Mesothelial cell of epicardium (in vitro differentiated cells): ENCODE data around the gene SEC22A. TPM values are rescaled to one million over a fixed set of nuclear protein-coding genes. Genes with fewer than 3 reads are reported as not detected.

Experiments used
- DNase-seq, 2 experiments: peaks; one replicate each; pipeline ENCODE4 v3.0.0; 2021; ENCODE audit warnings: low spot score in 2 of 2; ENCODE audit not compliant: unreplicated experiment in 2 of 2
- H3K27ac Mint-ChIP-seq: 2 replicates; pipeline ENCODE4 v1.8.0; 2021; ENCODE audit warnings: mixed read lengths
- H3K27me3 Mint-ChIP-seq: 2 replicates; pipeline ENCODE4 v1.8.0; 2021; ENCODE audit warnings: low read depth, mixed read lengths
- H3K36me3 Mint-ChIP-seq: 2 replicates; pipeline ENCODE4 v1.8.0; 2021; ENCODE audit warnings: mixed read lengths
- H3K4me1 Mint-ChIP-seq: 2 replicates; pipeline ENCODE4 v1.8.0; 2021; ENCODE audit warnings: mixed read lengths
- H3K4me3 Mint-ChIP-seq: 2 replicates; pipeline ENCODE4 v1.8.0; 2021; ENCODE audit warnings: mild to moderate bottlenecking, moderate library complexity, mixed read lengths
- H3K9me3 Mint-ChIP-seq: 2 replicates; pipeline ENCODE4 v1.8.0; 2021; ENCODE audit warnings: mixed read lengths
- CTCF ChIP-seq: fragments of 200-600 bp; sonication (generic); IDR thresholded peaks from one replicate; pipeline ENCODE4 v1.5.0; 2021; ENCODE audit warnings: antibody characterized with exemption; ENCODE audit not compliant: unreplicated experiment
- total RNA-seq: library from RNA; stranded (reverse); gene quantifications from 3 replicates; pipeline ENCODE4 v1.2.1, GENCODE V29; 2021

SEC22A gene
- total RNA-seq, 1 donor from 2014 or later = 16.3 TPM

- Mint-ChIP-seq H3K9me3 (no peaks in the 10 kb centered on the region), H3K27me3 (no peaks in the 10 kb centered on the region), H3K36me3 (no peaks in the 10 kb centered on the region), H3K4me3 (no peak overlapping the region), H3K27ac (no peak overlapping the region), H3K4me1 (peaks cover 6% of the 10 kb centered on the region)
- TF ChIP-seq CTCF = no peak
- DNase-seq = no peak
Measured at GRCh38 chr3:123258359-123258758, 56.6 kb downstream of the SEC22A start.

GRCh38 chr3:123258811-123259420, 57.2 kb downstream of the SEC22A start:
- Mint-ChIP-seq H3K9me3 (no peaks in the 10 kb centered on the region), H3K27me3 (no peaks in the 10 kb centered on the region), H3K36me3 (peaks cover 2% of the 10 kb centered on the region), H3K27ac (peak overlapping the region; percentile 76), H3K4me3 (no peak overlapping the region), H3K4me1 (peaks cover 6% of the 10 kb centered on the region)
- peak; percentile 29 for TF ChIP-seq CTCF
- no peak for DNase-seq

GRCh38 chr3:123261666-123262065, 59.9 kb downstream of the SEC22A start:
- Mint-ChIP-seq H3K27ac (no peak overlapping the region), H3K36me3 (peaks cover 24% of the 10 kb centered on the region), H3K4me3 (no peak overlapping the region), H3K4me1 (peaks cover 6% of the 10 kb centered on the region), H3K27me3 (no peaks in the 10 kb centered on the region), H3K9me3 (peaks cover 14% of the 10 kb centered on the region)
- no peak for DNase-seq
- TF ChIP-seq CTCF = no peak

- no peaks in the 10 kb centered on the region for H3K27me3 Mint-ChIP-seq
- no peak overlapping the region for H3K27ac Mint-ChIP-seq
- TF ChIP-seq CTCF = no peak
- peaks cover 6% of the 10 kb centered on the region for H3K4me1 Mint-ChIP-seq
- peaks cover 30% of the 10 kb centered on the region for H3K36me3 Mint-ChIP-seq
- H3K9me3 Mint-ChIP-seq = peaks cover 20% of the 10 kb centered on the region
- DNase-seq = no peak
- H3K4me3 Mint-ChIP-seq = no peak overlapping the region
Measured at GRCh38 chr3:123262226-123262625, 60.5 kb downstream of the SEC22A start.

GRCh38 chr3:123262868-123263267, 61.1 kb downstream of the SEC22A start:
- no peak for TF ChIP-seq CTCF
- Mint-ChIP-seq H3K9me3 (peaks cover 23% of the 10 kb centered on the region), H3K27me3 (no peaks in the 10 kb centered on the region), H3K36me3 (peaks cover 36% of the 10 kb centered on the region), H3K27ac (no peak overlapping the region), H3K4me1 (peaks cover 6% of the 10 kb centered on the region), H3K4me3 (no peak overlapping the region)
- DNase-seq = no peak

- DNase-seq = no peak
- peaks cover 46% of the 10 kb centered on the region for H3K36me3 Mint-ChIP-seq
- H3K27ac Mint-ChIP-seq = no peak overlapping the region
- peaks cover 5% of the 10 kb centered on the region for H3K4me1 Mint-ChIP-seq
- H3K4me3 Mint-ChIP-seq = no peak overlapping the region
- peaks cover 23% of the 10 kb centered on the region for H3K9me3 Mint-ChIP-seq
- H3K27me3 Mint-ChIP-seq = no peaks in the 10 kb centered on the region
- no peak for TF ChIP-seq CTCF
Measured at GRCh38 chr3:123263941-123264340, 62.2 kb downstream of the SEC22A start.
